ENCODE results near the gene TYW1B.
"Not testable (repeated sequence)": the region's sequence is repeated elsewhere in the genome, so short reads cannot be mapped to it uniquely, and the experiment has no call there.

The TYW1B gene

DNA sequence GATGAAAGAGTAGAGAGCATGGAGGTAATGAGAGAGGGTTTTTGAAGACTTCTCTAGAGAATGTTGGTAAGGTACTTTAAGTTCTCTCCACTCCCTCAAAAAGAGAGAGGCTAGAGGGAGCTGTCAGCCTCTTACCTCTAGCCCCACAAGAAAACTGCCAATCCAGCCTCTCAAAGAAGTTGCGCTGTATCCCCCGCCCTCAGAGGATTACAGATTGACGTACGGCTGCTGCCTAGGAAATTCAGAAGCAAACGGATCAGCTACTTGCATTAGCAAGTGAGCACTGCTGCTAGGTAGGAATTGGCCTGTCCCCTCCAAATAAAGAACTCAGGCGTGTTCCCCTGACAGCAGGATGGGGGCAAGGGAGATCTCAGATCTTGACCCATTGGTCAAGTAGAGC lies 34.2 kb downstream of the TYW1B start:
- H3K4me1 Mint-ChIP-seq, result no peaks in the 10 kb centered on the region
- no peaks in the 10 kb centered on the region for H3K27me3 Mint-ChIP-seq
- no peak for DNase-seq
- peaks cover 5% of the 10 kb centered on the region for H3K9me3 Mint-ChIP-seq
- ATAC-seq, result no peak
- H3K4me3 Mint-ChIP-seq, result no peak overlapping the region
- no peak overlapping the region for H3K27ac Mint-ChIP-seq
- peaks cover 22% of the 10 kb centered on the region for H3K36me3 Mint-ChIP-seq (ENCODE audit: low read depth)

DNA sequence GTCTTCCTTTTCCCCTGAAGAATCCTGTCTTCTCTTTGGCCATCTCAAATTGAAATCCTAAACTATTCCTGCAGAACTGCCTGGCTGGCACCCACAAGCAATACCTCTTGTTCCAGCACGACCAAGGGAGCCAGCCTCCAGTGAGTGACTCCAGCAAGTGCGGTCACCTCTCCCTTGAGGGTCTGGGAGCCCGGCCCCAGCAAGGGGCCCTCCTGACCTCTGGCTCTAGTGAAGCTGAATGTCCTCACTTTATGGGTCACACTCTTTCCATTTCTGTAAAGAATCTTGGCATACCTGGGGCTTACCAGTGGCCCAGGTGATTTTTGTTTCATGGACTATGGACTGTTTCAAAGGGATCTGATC lies 37.3 kb downstream of the TYW1B start:
- H3K27me3 Mint-ChIP-seq; H3K27ac Mint-ChIP-seq; H3K36me3 Mint-ChIP-seq (ENCODE audit: low read depth); H3K4me1 Mint-ChIP-seq; H3K9me3 Mint-ChIP-seq; H3K4me3 Mint-ChIP-seq; ATAC-seq; DNase-seq: not testable (repeated sequence)

DNA sequence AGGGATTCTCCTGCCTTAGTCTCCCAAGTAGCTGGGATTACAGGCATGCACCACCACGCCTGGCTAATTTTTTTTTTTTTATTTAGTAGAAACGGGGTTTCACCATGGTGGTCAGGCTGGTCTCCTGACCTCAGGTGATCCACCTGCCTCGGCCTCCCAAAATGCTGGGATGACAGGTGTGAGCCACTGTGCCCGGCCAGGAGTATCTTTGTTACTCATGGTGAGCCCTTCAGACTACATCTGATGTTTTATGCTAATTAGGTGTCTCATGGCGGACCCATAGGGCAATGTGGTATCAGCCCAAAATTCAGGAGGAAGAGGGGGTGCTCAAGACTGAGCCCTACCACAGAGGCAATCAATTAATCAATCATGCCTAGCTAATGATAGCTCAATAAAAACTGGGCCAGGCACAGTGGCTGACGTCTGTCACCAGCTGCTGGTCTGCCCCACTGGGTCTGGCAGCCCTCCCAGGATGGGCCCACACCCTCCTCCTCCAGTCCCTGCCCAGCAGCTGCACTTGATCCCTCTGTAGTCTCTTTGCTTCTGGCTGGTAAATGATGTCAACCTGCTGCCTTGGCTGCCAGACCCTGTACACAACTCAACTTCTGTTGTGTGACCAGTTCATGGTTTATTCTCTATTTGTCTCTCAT lies 37.8 kb downstream of the TYW1B start:
- H3K27me3 Mint-ChIP-seq; H3K27ac Mint-ChIP-seq; ATAC-seq; H3K36me3 Mint-ChIP-seq (ENCODE audit: low read depth); H3K4me1 Mint-ChIP-seq; H3K9me3 Mint-ChIP-seq; DNase-seq; H3K4me3 Mint-ChIP-seq: not testable (repeated sequence)

DNA sequence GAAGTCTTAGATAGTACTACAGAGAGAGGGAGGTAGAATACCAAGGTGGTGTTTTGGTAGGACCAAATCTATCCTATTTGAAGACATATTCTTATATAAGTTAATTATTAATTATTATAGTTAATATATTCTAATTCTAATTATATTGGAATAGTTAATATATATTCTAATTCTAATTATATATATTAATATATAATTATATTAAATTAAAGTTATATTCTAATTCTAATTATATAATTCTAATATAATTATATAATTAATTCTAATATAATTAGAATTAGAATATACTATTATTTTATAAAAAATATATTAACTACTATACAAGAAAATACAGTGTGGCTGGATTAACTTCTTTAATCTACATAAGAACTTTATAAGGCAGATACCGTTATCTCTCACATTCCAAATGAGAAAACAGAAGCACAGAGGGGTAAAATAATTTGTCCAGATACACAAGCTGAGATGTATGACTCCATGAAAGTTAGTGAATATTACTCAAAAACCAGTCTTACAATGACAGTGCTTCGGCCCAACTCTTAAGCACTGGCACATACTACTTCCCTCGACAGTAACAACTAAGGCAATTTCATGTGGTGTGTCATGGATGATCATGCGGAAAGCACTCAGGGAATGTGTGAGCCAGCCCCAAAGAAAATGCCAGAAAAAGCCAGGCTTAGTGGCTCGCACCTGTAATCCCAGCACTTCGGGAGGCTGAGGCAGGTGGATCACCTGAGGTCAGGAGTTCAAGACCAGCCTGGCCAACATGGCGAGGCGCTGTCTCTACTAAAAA lies 42.6 kb downstream of the TYW1B start:
- no peaks in the 10 kb centered on the region for H3K36me3 Mint-ChIP-seq (ENCODE audit: low read depth)
- ATAC-seq (no peak), DNase-seq (no peak)
- no peak overlapping the region for H3K4me3 Mint-ChIP-seq
- H3K27me3 Mint-ChIP-seq, result no peaks in the 10 kb centered on the region
- H3K27ac Mint-ChIP-seq, result no peak overlapping the region
- no peaks in the 10 kb centered on the region for H3K9me3 Mint-ChIP-seq
- no peaks in the 10 kb centered on the region for H3K4me1 Mint-ChIP-seq

DNA sequence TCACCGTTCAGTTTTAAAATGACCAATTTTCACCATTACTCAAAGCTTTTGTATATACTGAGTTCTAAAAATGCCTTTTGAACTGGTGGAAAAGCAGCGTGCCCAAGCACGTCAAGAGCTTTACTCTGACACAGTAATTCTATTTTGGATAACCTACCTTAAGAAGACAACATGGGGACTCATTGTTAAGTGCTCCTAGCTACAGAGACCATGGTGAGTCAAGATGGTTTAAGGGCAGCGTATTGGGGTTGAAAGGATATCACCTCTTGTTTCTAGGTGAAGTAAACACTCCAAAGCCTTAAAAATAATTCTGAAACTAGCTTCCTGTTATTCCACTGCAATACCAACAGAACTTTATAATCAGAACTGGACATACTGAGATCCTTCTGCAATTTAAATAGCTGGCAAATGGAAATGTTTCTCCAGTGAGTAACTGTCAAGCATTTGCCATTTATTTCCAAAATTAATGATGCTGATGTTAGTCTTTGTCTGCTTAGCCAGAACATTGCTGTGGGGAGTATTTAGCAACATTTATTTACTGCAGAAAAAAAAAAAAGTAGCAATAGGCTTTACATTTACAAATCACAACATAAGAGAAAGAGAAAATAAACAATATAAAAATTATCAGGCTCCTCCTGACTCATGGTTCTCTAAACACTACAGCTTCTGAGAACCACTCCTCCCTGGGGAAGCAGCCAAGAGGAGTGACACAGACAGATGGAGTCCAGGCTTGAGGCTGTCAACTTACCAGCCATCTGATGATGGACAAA lies 44.2 kb downstream of the TYW1B start:
- H3K27ac Mint-ChIP-seq; DNase-seq; H3K27me3 Mint-ChIP-seq; H3K9me3 Mint-ChIP-seq; H3K4me3 Mint-ChIP-seq; H3K36me3 Mint-ChIP-seq (ENCODE audit: low read depth); ATAC-seq; H3K4me1 Mint-ChIP-seq: not testable (repeated sequence)

DNA sequence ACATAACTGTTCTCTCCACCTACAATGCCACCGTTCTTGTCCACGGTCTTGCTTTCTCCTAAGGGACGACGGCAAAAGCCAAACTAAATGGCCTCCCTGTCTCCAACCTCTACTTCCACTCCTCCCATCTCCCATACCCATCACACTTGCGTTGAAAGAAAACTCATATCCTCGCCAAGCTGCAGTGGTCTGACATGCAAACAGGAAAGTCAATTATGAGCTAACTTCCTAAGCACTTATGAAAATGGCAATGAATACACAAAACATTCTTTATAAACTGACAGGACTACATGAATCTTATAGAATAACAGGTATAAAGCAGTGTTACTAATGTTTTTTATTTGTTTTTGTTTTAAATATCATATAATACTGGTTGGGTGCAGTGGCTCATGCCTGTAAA lies 46.4 kb downstream of the TYW1B start:
- DNase-seq (no peak), ATAC-seq (no peak)
- no peak overlapping the region for H3K27ac Mint-ChIP-seq
- no peaks in the 10 kb centered on the region for H3K4me1 Mint-ChIP-seq
- H3K9me3 Mint-ChIP-seq, result no peaks in the 10 kb centered on the region
- no peaks in the 10 kb centered on the region for H3K27me3 Mint-ChIP-seq
- H3K4me3 Mint-ChIP-seq, result no peak overlapping the region
- H3K36me3 Mint-ChIP-seq (ENCODE audit: low read depth), result no peaks in the 10 kb centered on the region

DNA sequence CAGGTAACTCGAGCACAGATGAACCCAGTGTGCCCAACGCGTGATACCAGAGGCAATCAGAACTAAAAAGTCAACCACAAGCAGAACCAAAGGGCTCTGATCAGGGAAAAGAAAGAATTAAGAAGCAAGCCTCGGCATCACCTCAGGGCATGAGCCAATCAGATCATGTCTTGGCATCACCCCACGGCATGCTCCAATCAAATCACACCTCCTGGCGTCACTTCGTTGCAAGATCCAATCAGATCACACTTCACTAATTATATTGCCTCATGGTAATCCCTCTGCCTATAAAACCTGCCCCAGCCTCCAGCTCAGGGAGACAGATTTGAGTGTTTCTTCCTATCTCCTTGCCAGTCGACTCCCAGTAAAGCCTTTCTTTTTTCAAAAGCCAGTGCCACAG lies 46.8 kb downstream of the TYW1B start:
- ATAC-seq (no peak), DNase-seq (no peak)
- H3K4me3 Mint-ChIP-seq, result no peak overlapping the region
- H3K27ac Mint-ChIP-seq, result no peak overlapping the region
- H3K4me1 Mint-ChIP-seq, result no peaks in the 10 kb centered on the region
- H3K9me3 Mint-ChIP-seq, result no peaks in the 10 kb centered on the region
- H3K27me3 Mint-ChIP-seq, result no peaks in the 10 kb centered on the region
- H3K36me3 Mint-ChIP-seq (ENCODE audit: low read depth), result peaks cover under 1% of the 10 kb centered on the region

DNA sequence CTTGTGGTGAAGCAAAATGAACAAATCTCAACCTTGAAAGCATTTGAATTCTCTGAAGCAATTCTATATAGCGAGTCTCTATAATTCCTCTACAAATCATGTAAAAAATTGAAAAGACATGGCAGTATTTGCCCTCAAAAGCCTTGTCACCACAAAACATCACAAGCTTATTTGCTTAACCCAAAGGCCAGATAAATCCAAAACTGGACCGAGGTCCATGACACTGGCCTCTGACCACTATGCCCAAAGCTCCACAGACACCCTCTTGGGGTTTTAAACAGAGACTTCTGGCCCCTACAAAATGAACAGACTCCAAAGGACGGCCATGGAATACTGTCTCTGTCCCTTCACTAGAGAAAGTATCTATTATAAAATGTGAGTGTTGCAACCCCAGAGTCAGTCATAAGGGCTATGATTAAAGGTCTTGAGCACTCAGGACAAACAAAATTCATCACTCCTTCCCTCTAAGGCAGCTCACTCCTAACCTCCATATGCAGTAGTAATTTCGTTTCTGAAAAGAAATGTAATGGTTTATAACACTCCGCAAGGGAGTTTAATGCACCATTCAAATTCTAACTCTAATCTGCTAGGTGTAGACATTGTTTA lies 47.6 kb downstream of the TYW1B start:
- ATAC-seq; H3K27ac Mint-ChIP-seq; H3K36me3 Mint-ChIP-seq (ENCODE audit: low read depth); H3K9me3 Mint-ChIP-seq; H3K27me3 Mint-ChIP-seq; H3K4me1 Mint-ChIP-seq; DNase-seq; H3K4me3 Mint-ChIP-seq: not testable (repeated sequence)

DNA sequence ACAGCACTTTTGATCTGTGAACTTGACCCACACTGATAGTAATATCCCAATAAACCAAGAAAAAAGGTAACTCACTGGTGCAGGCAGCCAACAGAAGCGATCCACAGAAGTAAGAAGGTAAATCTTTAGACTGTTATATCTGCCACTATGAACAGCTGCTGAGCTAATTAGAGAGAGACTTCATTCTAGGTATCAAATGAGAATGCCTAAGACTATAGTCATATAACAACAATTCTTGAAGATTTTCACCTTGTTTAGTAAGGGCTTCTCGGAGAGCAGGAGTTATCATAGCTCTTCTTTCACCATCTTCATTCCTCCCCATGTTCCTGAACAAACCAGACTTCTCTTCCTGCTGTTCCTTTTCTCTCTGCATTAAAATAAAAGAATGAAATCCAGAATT lies 50.8 kb downstream of the TYW1B start:
- H3K27me3 Mint-ChIP-seq, H3K27ac Mint-ChIP-seq, ATAC-seq, H3K4me3 Mint-ChIP-seq, H3K9me3 Mint-ChIP-seq, DNase-seq, H3K4me1 Mint-ChIP-seq: not testable (repeated sequence)
- peaks cover 30% of the 10 kb centered on the region for H3K36me3 Mint-ChIP-seq (ENCODE audit: low read depth)

DNA sequence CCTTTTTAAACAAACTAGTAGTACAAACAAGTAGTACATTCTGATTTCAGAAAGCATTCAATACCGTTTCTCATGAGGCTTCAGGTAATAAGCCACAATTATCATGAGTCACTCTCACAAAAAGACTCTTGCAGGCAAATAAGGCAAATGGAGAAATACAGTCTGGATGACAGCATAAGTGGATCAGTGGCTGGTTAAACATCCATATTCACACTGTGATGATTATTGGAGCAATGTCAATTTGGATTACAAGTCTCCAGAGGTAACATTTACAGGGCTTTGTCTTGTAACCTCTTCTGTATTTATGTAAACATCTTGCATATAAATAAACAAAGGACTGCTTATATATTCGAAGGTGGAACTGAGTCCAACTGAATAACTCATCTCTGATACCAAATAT lies 55.4 kb downstream of the TYW1B start:
- not testable (repeated sequence) for H3K4me1 Mint-ChIP-seq, H3K27me3 Mint-ChIP-seq, DNase-seq, H3K27ac Mint-ChIP-seq, ATAC-seq, H3K4me3 Mint-ChIP-seq
- peaks cover 13% of the 10 kb centered on the region for H3K9me3 Mint-ChIP-seq
- peaks cover 39% of the 10 kb centered on the region for H3K36me3 Mint-ChIP-seq (ENCODE audit: low read depth)

DNA sequence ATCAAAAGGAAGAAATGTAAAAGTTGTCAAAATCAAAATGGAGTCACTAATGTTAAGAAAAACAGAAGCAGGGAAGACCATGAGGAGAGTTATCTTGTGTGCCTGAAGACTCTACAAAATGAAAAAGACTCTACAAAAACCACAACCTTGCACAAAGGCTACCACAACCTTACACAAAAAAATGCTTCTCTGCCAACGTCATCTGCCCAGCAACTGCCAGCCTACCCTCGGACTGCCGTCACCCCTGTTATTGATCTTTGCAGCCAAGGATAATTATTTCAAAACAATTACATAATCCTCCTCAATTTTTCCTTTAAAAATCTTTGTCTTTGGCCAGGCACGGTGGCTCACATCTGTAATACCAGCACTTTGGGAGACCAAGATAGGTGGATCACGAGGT lies 61.0 kb downstream of the TYW1B start:
- not testable (repeated sequence) for H3K27me3 Mint-ChIP-seq, H3K4me3 Mint-ChIP-seq, ATAC-seq, H3K27ac Mint-ChIP-seq, H3K9me3 Mint-ChIP-seq, DNase-seq, H3K4me1 Mint-ChIP-seq
- peaks cover 31% of the 10 kb centered on the region for H3K36me3 Mint-ChIP-seq (ENCODE audit: low read depth)

DNA sequence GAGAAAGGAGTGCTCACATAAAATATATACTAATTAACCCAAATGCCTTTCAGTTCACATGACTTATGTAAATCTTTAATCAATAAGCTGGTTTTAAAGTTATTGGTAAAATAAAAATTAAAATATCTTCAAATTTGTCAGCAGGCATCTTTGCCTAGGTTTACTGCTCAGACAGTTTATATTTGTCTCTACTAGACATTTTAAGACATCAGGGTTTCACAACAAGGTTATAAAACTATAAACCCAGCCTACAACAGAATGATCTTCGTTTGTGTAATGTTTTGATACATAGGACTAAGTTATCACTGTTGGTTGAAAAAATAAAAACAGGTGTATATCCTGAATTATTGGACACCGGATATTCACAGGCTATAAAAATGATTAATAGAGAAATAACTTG lies 67.4 kb downstream of the TYW1B start:
- ATAC-seq (no peak), DNase-seq (no peak)
- Mint-ChIP-seq H3K27ac (no peak overlapping the region), H3K27me3 (no peaks in the 10 kb centered on the region), H3K36me3 (ENCODE audit: low read depth) (peaks cover 51% of the 10 kb centered on the region), H3K4me3 (no peak overlapping the region), H3K4me1 (no peaks in the 10 kb centered on the region), H3K9me3 (peaks cover 15% of the 10 kb centered on the region)

DNA sequence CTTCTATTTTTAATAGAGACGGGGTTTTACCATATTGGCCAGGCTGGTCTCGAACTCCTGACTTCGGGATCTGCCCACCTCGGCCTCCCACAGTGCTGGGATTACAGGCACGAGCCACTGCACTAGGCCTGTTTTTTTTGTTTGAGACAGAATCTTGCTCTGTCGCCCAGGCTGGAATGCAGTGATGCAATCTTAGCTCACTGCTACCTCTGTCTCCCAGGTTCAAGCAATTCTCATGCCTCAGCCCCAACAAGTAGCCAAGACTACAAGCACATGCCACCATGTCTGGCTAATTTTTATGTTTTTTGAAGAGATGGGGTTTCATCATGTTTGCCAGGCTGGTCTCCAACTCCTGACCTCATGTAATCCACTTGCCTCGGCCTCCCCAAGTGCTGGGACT lies 73.7 kb downstream of the TYW1B start:
- no peak overlapping the region for H3K4me3 Mint-ChIP-seq
- H3K36me3 Mint-ChIP-seq (ENCODE audit: low read depth), result peaks cover 34% of the 10 kb centered on the region
- H3K27me3 Mint-ChIP-seq, result no peaks in the 10 kb centered on the region
- DNase-seq, result no peak
- no peaks in the 10 kb centered on the region for H3K4me1 Mint-ChIP-seq
- peaks cover under 1% of the 10 kb centered on the region for H3K9me3 Mint-ChIP-seq
- ATAC-seq, result no peak
- H3K27ac Mint-ChIP-seq, result no peak overlapping the region

DNA sequence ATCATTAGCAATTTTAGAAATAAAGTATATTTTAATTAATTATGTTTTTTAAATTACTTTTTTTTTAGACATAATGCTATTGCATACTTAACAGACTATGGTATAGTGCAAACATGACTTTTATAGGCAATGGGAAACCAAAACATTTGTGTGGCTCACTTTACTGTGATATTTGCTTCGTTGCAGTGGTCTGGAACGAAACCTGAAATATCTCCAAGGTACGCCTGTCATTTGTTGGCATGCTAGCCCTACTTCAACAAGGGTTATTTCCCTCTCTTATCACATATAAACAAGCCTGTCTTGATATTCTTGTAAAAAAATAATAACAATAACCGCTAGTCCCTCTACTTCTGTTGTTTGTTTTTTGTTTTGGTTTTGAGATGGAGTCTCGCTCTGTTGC lies 74.2 kb downstream of the TYW1B start:
- Mint-ChIP-seq H3K9me3 (no peaks in the 10 kb centered on the region), H3K27ac (no peak overlapping the region), H3K4me3 (no peak overlapping the region), H3K36me3 (ENCODE audit: low read depth) (peaks cover 28% of the 10 kb centered on the region), H3K4me1 (no peaks in the 10 kb centered on the region), H3K27me3 (no peaks in the 10 kb centered on the region)
- ATAC-seq (no peak), DNase-seq (no peak)

DNA sequence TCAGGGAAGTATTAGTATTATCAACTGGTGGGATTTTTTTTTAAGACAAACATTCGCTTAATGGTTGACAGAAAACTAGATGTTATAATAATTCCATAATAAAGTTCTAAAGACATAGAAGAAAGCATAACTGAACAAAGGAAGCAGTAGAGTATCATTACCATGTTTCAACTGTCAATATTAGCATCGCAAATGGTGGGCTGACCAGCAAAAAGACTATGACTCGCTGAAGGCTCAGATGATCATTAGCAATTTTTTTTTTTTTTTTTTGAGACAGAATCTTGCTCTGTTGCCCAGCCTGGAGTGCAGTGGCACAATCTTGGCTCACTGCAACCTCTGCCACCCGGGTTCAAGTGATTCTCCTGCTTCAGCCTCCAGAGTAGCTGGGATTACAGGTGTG lies 74.8 kb downstream of the TYW1B start:
- H3K27ac Mint-ChIP-seq, H3K4me3 Mint-ChIP-seq, DNase-seq, H3K27me3 Mint-ChIP-seq, H3K4me1 Mint-ChIP-seq, ATAC-seq, H3K9me3 Mint-ChIP-seq: not testable (repeated sequence)
- H3K36me3 Mint-ChIP-seq (ENCODE audit: low read depth), result peaks cover 23% of the 10 kb centered on the region

Data from activated naive CD8-positive, alpha-beta T cell treated with anti-CD3 and anti-CD28 coated beads, Interleukin-2, amount 50 U/mL, for 24 hours (primary cell).